Transverse colon (tissue), 4 donors: ENCODE measurements around the gene LDLRAD4. TPM values are rescaled to one million over a fixed set of nuclear protein-coding genes. Genes with fewer than 3 reads are reported as not detected.
A peak's percentile ranks its signal among the peaks of the same experiment; 100 is the strongest.

Experiments used
- DNase-seq: peaks from one replicate; pipeline ENCODE4 v3.0.0-alpha.2; 2019
- H3K27ac ChIP-seq, 4 donors: fragments of 200-600 bp; sonication (generic); 2 replicates each; pipeline ENCODE4 v1.5.1; 2016 to 2018; ENCODE audit warnings: inconsistent platforms in 4 of 4
- H3K27me3 ChIP-seq: fragments of 200-600 bp; sonication (generic); 2 replicates; pipeline ENCODE4 v1.5.1; 2017; ENCODE audit warnings: inconsistent platforms
- H3K36me3 ChIP-seq, 4 donors: fragments of 200-600 bp; sonication (generic); 2 replicates each; pipeline ENCODE4 v1.5.1; 2017 to 2019; ENCODE audit warnings: inconsistent platforms in 4 of 4
- H3K4me1 ChIP-seq, 4 donors: fragments of 200-600 bp; sonication (generic); 2 replicates each; pipeline ENCODE4 v1.5.1; 2017 to 2020; ENCODE audit warnings: inconsistent platforms in 4 of 4
- H3K4me3 ChIP-seq, 4 donors: fragments of 200-600 bp; sonication (generic); 1 replicate in 1 of 4; 2 replicates in 3 of 4; pipeline versions ENCODE4 v1.5.1 to v1.6.1; 2017 to 2019; ENCODE audit warnings: inconsistent platforms in 4 of 4
- H3K9me3 ChIP-seq, 2 donors: fragments of 200-600 bp; sonication (generic); 2 replicates each; pipeline ENCODE4 v1.5.1; 2017 to 2019; ENCODE audit warnings: inconsistent platforms in 2 of 2
- EP300 ChIP-seq: sonication (generic); formaldehyde crosslinking; IDR thresholded peaks from one replicate; pipeline ENCODE4 v1.6.1; 2017; ENCODE audit warnings: antibody characterized with exemption, low read depth
- POLR2A ChIP-seq: fragments of 450-650 bp; IDR thresholded peaks from one replicate; pipeline ENCODE4 v1.6.1; 2016; ENCODE audit warnings: antibody characterized with exemption, mild to moderate bottlenecking, moderate library complexity
- POLR2AphosphoS5 ChIP-seq, 3 donors: sonication (generic); formaldehyde crosslinking; IDR thresholded peaks; one replicate each; pipeline ENCODE4 v1.6.1; 2016; ENCODE audit warnings: antibody characterized with exemption in 3 of 3
- WGBS, 2 donors: methylation state at CpG; one replicate each; pipeline ENCODE4 v1.1.5; 2018; ENCODE audit warnings: low coverage in 1 of 2; 5-methylcytosine and 5-hydroxymethylcytosine counted together
- in situ Hi-C, 4 donors: fragments of 200-750 bp; cut with MboI; loops; one replicate each; pipeline versions ENCODE4 v1.15.0 to v1.15.1; 2017; ENCODE audit warnings: low sequenced_read_pairs in 3 of 4, low pct_ligation_motif_present in 1 of 4, low pct_unique_long_range_greater_than_20kb in 1 of 4
- intact Hi-C: fragments of 100-400 bp; cut with DNase I; formaldehyde crosslinking; loops from one replicate; pipeline ENCODE4 v1.15.1; 2023; ENCODE audit warnings: low total_unique reads
- total RNA-seq, 4 donors: library from RNA; depleted of rRNA; stranded (reverse); fragments of >200 nt; gene quantifications; one replicate each; pipeline ENCODE4 v1.1.0, GENCODE V29; 2016
- TF ChIP-seq, protein P1 (sequence below), 5 experiments: fragments of 200-600 bp in 3 of 5; fragments of 450-650 bp in 2 of 5; sonication (generic) in 3 of 5; IDR thresholded peaks; 1 replicate in 2 of 5; 2 replicates in 3 of 5; pipeline ENCODE4 v1.5.1; 2016 to 2017; ENCODE audit warnings: antibody characterized with exemption in 5 of 5, inconsistent platforms in 3 of 5, mild to moderate bottlenecking in 2 of 5, moderate library complexity in 1 of 5

Gene LDLRAD4
- total RNA-seq, 4 donors from 2014 or later, result 34.8 to 277 (median 60.6) TPM

DNA sequence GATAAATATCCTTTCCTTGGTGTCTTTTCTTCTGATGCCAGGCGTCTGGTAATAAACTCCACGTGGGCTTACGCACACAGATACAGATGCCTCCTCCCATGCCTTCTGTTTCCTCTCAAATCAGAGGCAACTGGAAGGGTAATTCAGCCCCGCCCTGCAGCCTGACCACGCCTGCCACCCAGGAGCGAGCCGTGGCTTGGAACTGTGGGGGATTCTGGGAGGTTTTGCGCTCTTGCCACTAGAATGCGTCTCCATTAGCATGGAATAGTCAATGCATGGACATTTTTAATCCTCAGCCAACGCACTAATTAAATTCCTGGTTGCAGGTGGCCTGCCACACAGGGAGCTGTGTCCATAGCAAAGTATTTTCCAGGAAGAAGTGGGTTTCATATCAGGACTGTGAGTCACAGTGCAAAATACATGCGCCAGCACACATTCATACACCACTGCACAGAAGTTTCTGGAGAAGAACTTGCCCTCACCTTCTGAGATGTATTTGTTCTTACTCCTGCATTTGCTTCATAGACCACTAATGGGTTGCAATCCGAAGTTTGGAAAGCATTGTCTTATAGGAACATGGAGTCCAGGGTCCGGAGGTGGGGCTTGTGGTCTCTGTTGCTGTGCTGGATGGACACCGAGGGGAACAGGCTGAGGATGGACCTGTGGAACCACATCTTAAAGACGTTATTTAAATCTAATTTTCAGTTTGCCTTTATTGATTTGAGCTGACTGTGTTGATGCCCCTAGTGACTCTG, 151.4 kb downstream of the LDLRAD4 start:
- H3K4me1 ChIP-seq, result peaks cover 15 to 30% (median 17%) of the 10 kb centered on the region in 4 donors
- DNase-seq, result peak; percentile 76
- in situ Hi-C loops, result no loop called here
- H3K27ac ChIP-seq, result peak overlapping the region; percentile 42 to 66 (median 50)
- TF ChIP-seq POLR2A (no peak), POLR2AphosphoS5 (IDR thresholded peaks at IDR 0.05) (peak; percentile 52 to 70 (median 58)), EP300 (peak; percentile 63)
- TF ChIP-seq, protein P1, sequence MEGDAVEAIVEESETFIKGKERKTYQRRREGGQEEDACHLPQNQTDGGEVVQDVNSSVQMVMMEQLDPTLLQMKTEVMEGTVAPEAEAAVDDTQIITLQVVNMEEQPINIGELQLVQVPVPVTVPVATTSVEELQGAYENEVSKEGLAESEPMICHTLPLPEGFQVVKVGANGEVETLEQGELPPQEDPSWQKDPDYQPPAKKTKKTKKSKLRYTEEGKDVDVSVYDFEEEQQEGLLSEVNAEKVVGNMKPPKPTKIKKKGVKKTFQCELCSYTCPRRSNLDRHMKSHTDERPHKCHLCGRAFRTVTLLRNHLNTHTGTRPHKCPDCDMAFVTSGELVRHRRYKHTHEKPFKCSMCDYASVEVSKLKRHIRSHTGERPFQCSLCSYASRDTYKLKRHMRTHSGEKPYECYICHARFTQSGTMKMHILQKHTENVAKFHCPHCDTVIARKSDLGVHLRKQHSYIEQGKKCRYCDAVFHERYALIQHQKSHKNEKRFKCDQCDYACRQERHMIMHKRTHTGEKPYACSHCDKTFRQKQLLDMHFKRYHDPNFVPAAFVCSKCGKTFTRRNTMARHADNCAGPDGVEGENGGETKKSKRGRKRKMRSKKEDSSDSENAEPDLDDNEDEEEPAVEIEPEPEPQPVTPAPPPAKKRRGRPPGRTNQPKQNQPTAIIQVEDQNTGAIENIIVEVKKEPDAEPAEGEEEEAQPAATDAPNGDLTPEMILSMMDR (IDR thresholded peaks at IDR 0.05), result no peak
- no peaks in the 10 kb centered on the region for H3K36me3 ChIP-seq
- no peaks in the 10 kb centered on the region for H3K9me3 ChIP-seq
- H3K27me3 ChIP-seq, result no peaks in the 10 kb centered on the region
- H3K4me3 ChIP-seq, result no peak overlapping the region
- WGBS, 2 donors, result 26 to 50% methylated on average over 6 to 15 of the region's 15 CpGs
- intact Hi-C loops, result no loop called here

DNA sequence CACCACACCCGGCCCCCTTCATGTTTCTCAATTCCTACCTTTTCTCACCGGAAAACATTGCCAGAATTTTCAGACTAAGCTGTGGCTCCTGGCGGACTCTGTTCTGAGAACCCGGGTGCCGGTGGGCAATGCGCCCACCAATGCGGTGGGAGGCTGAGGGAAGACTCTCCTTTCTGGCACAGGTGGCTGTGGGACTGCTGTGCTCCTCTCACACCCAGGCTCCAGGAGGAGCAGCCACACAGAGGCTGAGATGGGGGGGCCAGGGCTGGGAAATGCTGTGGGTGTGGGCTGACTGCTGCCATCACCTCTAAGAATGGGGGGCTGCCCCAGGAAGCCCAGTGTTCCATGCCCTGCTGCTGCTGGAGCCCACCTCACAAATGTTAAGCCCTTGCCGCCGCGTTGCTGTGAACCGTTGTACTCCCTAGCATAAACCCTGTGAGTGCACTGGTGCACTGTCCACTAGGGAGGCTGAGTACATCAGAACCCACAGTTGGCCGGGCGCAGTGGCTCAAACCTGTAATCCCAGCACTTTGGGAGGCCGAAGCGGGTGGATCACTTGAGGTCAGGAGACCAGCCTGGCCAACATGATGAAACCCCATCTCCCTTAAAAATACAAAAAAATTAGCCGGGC, 152.6 kb downstream of the LDLRAD4 start:
- Histone ChIP-seq H3K27me3 (no peaks in the 10 kb centered on the region), H3K36me3 (no peaks in the 10 kb centered on the region), H3K4me3 (no peak overlapping the region), H3K9me3 (no peaks in the 10 kb centered on the region), H3K27ac (peak overlapping the region in 2 of 4 donors; percentile 38 to 40), H3K4me1 (peaks cover 15 to 39% (median 17%) of the 10 kb centered on the region in 4 donors)
- TF ChIP-seq, protein P1 (IDR thresholded peaks at IDR 0.05), result no peak
- TF ChIP-seq EP300, result no peak
- TF ChIP-seq POLR2AphosphoS5 (IDR thresholded peaks at IDR 0.05), result no peak
- no peak for TF ChIP-seq POLR2A
- in situ Hi-C loops (no loop called here), intact Hi-C loops (no loop called here)
- no peak for DNase-seq
- WGBS, 2 donors, result 94% methylated on average over 16 of the region's 16 CpGs; no CpG with 5 or more reads in 1 of the 2 donors

DNA sequence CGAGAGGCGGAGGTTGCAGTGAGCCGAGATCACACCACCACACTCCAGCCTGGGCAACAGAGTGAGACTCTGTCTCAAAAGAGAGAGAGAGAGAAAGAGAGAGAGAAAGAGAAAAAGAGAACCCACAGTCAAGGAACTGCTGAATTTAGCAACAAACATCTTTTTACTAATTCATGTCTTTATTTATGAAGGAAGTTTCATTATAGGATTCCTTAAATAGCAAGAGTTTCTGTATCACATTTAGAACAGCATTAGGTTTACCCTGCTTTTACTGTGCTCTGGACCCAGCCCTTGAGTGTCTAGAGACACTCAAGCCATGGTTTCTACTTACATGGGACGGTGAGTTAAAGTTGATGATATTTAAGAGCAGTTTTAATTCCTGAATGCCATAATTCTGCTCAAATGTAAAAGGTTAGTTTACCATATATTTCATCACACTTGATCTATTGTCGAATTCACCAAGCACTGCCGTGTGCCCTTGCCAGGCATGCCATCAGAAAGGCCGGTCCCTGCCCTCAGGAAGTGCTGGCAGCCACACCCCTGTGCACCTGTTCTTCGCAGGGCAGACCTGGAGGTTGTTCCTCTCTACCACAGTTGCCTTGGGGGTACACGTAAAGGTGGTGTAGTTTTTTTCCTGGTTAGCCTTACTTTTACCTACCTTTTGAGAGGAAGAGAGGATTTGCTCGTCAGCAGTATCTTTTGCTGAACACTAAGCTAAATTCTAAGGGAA, 153.3 kb downstream of the LDLRAD4 start:
- Histone ChIP-seq H3K27me3 (no peaks in the 10 kb centered on the region), H3K36me3 (no peaks in the 10 kb centered on the region), H3K27ac (peak overlapping the region in 3 of 4 donors; percentile 13 to 40 (median 38)), H3K4me1 (peaks cover 15 to 39% (median 17%) of the 10 kb centered on the region in 4 donors), H3K4me3 (no peak overlapping the region), H3K9me3 (no peaks in the 10 kb centered on the region)
- peak; percentile 66 for DNase-seq
- in situ Hi-C loops (no loop called here), intact Hi-C loops (no loop called here)
- 68 to 90% methylated on average over 2 to 10 of the region's 10 CpGs for WGBS, 2 donors
- TF ChIP-seq EP300 (no peak), POLR2AphosphoS5 (IDR thresholded peaks at IDR 0.05) (peak in 1 of 3 donors; percentile 21)

DNA sequence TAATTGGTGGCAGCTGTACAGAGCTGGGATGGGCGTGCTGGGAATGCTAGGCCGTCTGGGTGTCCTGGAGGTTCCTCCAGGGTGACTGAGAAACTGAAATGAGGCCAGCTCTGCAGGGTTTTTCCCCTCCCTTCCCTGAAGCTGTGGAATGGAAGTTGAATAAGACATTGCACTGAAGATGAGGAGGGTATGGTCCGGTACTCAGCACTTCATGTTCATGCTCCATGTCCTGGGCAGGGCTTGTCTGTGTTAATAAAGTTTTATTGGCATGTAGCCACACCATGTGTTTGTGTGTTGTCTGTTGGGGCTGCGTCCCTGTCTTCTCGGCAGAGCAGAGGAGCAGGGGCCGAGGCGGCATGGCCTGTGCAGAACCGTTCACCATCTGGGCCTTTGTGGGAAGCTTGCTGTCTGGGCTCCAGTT, 154.0 kb downstream of the LDLRAD4 start:
- in situ Hi-C loops, result no loop called here
- TF ChIP-seq POLR2AphosphoS5 (IDR thresholded peaks at IDR 0.05) (no peak), EP300 (no peak), POLR2A (no peak)
- TF ChIP-seq, protein P1 (IDR thresholded peaks at IDR 0.05), result no peak

More for the DNA sequence above, 154.0 kb downstream of the LDLRAD4 start:
- no peaks in the 10 kb centered on the region for H3K9me3 ChIP-seq
- H3K36me3 ChIP-seq, result no peaks in the 10 kb centered on the region
- H3K4me3 ChIP-seq, result no peak overlapping the region
- H3K4me1 ChIP-seq, result peaks cover 15 to 39% (median 17%) of the 10 kb centered on the region in 4 donors
- WGBS, 2 donors, result 85% methylated on average over 8 of the region's 8 CpGs; no CpG with 5 or more reads in 1 of the 2 donors
- no peaks in the 10 kb centered on the region for H3K27me3 ChIP-seq
- peak overlapping the region in 3 of 4 donors; percentile 13 to 40 (median 38) for H3K27ac ChIP-seq
- intact Hi-C loops, result no loop called here
- DNase-seq, result no peak
